ENCODE results near the gene TNFRSF19.

DNA sequence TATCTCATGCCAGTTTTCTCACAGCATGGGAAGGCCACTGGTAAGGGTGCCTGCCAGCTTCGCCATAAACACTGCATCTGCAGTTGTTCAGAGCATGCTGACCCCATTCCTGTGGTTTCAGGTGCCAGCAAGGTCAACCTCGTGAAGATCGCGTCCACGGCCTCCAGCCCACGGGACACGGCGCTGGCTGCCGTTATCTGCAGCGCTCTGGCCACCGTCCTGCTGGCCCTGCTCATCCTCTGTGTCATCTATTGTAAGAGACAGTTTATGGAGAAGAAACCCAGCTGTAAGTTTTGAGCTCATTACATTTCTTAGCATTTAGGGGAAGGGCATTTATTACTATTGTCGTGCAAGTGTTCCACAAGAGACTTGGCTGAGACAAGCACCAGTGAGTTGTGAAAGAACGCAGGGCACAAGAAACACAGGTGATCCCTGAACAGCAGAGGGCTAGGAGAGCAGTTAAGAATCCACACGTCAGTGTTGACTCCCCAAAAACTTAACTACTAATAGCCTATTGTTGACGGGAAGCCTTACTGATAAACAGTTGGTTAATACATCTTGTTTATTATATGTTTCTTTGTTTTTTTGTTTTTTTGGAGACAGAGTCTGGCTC, 88.8 kb downstream of the TNFRSF19 start:
- TF ChIP-seq, protein P1, sequence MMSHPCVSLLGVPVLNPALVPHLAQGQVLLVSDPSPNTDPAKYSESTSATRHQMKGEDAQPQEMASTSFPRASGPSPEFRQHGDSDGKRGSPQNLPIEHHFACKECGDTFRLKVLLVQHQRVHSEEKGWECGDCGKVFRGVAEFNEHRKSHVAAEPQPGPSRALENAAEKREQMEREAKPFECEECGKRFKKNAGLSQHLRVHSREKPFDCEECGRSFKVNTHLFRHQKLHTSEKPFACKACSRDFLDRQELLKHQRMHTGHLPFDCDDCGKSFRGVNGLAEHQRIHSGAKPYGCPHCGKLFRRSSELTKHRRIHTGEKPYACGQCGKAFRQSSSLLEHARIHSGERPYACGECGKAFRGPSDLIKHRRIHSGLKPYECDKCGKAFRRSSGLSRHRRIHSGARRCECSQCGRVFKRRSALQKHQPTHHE (CRISPR knock-in tag; IDR thresholded peaks at IDR 0.05; ENCODE audit: borderline replicate concordance), result no peak
- TF ChIP-seq, protein P2, sequence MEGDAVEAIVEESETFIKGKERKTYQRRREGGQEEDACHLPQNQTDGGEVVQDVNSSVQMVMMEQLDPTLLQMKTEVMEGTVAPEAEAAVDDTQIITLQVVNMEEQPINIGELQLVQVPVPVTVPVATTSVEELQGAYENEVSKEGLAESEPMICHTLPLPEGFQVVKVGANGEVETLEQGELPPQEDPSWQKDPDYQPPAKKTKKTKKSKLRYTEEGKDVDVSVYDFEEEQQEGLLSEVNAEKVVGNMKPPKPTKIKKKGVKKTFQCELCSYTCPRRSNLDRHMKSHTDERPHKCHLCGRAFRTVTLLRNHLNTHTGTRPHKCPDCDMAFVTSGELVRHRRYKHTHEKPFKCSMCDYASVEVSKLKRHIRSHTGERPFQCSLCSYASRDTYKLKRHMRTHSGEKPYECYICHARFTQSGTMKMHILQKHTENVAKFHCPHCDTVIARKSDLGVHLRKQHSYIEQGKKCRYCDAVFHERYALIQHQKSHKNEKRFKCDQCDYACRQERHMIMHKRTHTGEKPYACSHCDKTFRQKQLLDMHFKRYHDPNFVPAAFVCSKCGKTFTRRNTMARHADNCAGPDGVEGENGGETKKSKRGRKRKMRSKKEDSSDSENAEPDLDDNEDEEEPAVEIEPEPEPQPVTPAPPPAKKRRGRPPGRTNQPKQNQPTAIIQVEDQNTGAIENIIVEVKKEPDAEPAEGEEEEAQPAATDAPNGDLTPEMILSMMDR (CRISPR knock-in tag; IDR thresholded peaks at IDR 0.05), result no peak
- TF ChIP-seq NBN (conservative IDR thresholded peaks at IDR 0.05) (no peak), TCF7L2 (IDR thresholded peaks at IDR 0.05; ENCODE audit: low read depth, low read length) (no peak)
- TF ChIP-seq, protein P3, sequence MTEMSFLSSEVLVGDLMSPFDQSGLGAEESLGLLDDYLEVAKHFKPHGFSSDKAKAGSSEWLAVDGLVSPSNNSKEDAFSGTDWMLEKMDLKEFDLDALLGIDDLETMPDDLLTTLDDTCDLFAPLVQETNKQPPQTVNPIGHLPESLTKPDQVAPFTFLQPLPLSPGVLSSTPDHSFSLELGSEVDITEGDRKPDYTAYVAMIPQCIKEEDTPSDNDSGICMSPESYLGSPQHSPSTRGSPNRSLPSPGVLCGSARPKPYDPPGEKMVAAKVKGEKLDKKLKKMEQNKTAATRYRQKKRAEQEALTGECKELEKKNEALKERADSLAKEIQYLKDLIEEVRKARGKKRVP (CRISPR knock-in tag; IDR thresholded peaks at IDR 0.05), result no peak
- TF ChIP-seq, protein P4, sequence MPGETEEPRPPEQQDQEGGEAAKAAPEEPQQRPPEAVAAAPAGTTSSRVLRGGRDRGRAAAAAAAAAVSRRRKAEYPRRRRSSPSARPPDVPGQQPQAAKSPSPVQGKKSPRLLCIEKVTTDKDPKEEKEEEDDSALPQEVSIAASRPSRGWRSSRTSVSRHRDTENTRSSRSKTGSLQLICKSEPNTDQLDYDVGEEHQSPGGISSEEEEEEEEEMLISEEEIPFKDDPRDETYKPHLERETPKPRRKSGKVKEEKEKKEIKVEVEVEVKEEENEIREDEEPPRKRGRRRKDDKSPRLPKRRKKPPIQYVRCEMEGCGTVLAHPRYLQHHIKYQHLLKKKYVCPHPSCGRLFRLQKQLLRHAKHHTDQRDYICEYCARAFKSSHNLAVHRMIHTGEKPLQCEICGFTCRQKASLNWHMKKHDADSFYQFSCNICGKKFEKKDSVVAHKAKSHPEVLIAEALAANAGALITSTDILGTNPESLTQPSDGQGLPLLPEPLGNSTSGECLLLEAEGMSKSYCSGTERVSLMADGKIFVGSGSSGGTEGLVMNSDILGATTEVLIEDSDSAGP (CRISPR knock-in tag; IDR thresholded peaks at IDR 0.05; ENCODE audit: borderline replicate concordance), result no peak
